Gastrocnemius medialis (tissue), 4 donors: ENCODE data around the gene NET1. TPM values are rescaled to one million over a fixed set of nuclear protein-coding genes. Genes with fewer than 3 reads are reported as not detected.

Experiments used
- ATAC-seq, 2 donors: fragments of 150-250 bp; one replicate each; pipeline ENCODE4 v1.9.1; 2016
- DNase-seq, 2 donors: peaks; one replicate each; pipeline ENCODE4 v3.0.0-alpha.2; 2019
- H3K27ac ChIP-seq, 4 donors: fragments of 200-600 bp; sonication (generic); 1 replicate in 1 of 4; 2 replicates in 3 of 4; pipeline ENCODE4 v1.5.1; 2016 to 2018; ENCODE audit warnings: mild to moderate bottlenecking in 2 of 4, moderate library complexity in 1 of 4
- H3K27me3 ChIP-seq, 3 donors: fragments of 200-600 bp; sonication (generic) in 2 of 3; 1 replicate in 1 of 3; 2 replicates in 2 of 3; pipeline versions ENCODE4 v1.5.1 to v1.6.0; 2016 to 2019; ENCODE audit warnings: mild to moderate bottlenecking in 1 of 3, moderate library complexity in 1 of 3
- H3K36me3 ChIP-seq, 2 donors: fragments of 200-600 bp; sonication (generic) in 1 of 2; one replicate each; pipeline ENCODE4 v1.5.1; 2017 to 2018
- H3K4me1 ChIP-seq, 2 donors: fragments of 200-600 bp; sonication (generic) in 1 of 2; one replicate each; pipeline ENCODE4 v1.5.1; 2016 to 2017; ENCODE audit warnings: mild to moderate bottlenecking in 2 of 2
- H3K4me3 ChIP-seq, 4 donors: fragments of 200-600 bp; sonication (generic) in 3 of 4; 1 replicate in 1 of 4; 2 replicates in 3 of 4; pipeline ENCODE4 v1.5.1; 2016 to 2019; ENCODE audit warnings: mild to moderate bottlenecking in 2 of 4
- H3K9me3 ChIP-seq, 3 donors: fragments of 200-600 bp; sonication (generic) in 2 of 3; 1 replicate in 1 of 3; 2 replicates in 2 of 3; pipeline ENCODE4 v1.5.1; 2016 to 2019
- CTCF ChIP-seq, 5 experiments: fragments of 450-650 bp in 3 of 5; fragments of 200-600 bp in 2 of 5; sonication (generic) in 2 of 5; IDR thresholded peaks in 4 of 5; conservative IDR thresholded peaks in 1 of 5; 1 replicate in 4 of 5; 2 replicates in 1 of 5; pipeline ENCODE4 v1.5.1; 2016 to 2019; ENCODE audit warnings: antibody characterized with exemption in 5 of 5, mild to moderate bottlenecking in 3 of 5, moderate library complexity in 3 of 5
- POLR2A ChIP-seq, 2 donors: fragments of 450-650 bp; IDR thresholded peaks; one replicate each; pipeline ENCODE4 v1.6.1; 2017; ENCODE audit warnings: antibody characterized with exemption in 2 of 2, mild to moderate bottlenecking in 2 of 2, moderate library complexity in 2 of 2
- in situ Hi-C, 4 donors: fragments of 200-750 bp; cut with MboI; loops; one replicate each; pipeline versions ENCODE4 v1.15.0 to v1.8.0; 2017; ENCODE audit warnings: low sequenced_read_pairs in 4 of 4
- intact Hi-C: fragments of 100-400 bp; cut with DNase I; formaldehyde crosslinking; loops from one replicate; pipeline ENCODE4 v1.15.1; 2023; ENCODE audit warnings: low total_unique reads
- total RNA-seq, 4 donors: library from RNA; depleted of rRNA; stranded (reverse); fragments of >200 nt; gene quantifications; one replicate each; pipeline versions ENCODE4 v1.1.0 to v1.2.3, GENCODE V29; 2016

Gene NET1
- total RNA-seq, 4 donors from 2014 or later = 19.8 to 76.4 (median 36.3) TPM

- in situ Hi-C loops (no loop called here), intact Hi-C loops (no loop called here)
- no peak overlapping the region for H3K27ac ChIP-seq
- H3K36me3 ChIP-seq = no peaks in the 10 kb centered on the region
- H3K27me3 ChIP-seq = no peaks in the 10 kb centered on the region
- no peaks in the 10 kb centered on the region for H3K9me3 ChIP-seq
- no peak overlapping the region for H3K4me3 ChIP-seq
- DNase-seq (no peak), ATAC-seq (no peak)
- no peak for TF ChIP-seq POLR2A (IDR thresholded peaks at IDR 0.05)
- TF ChIP-seq CTCF (IDR thresholded peaks at IDR 0.05 in 4 of 5, conservative IDR thresholded peaks at IDR 0.05 in 1 of 5) = no peak
- no peaks in the 10 kb centered on the region for H3K4me1 ChIP-seq
Measured at GRCh38 chr10:5497289-5497688, 84.9 kb downstream of the NET1 start.

- Histone ChIP-seq H3K4me3 (no peak overlapping the region), H3K4me1 (no peaks in the 10 kb centered on the region), H3K9me3 (no peaks in the 10 kb centered on the region), H3K27ac (no peak overlapping the region), H3K27me3 (no peaks in the 10 kb centered on the region), H3K36me3 (no peaks in the 10 kb centered on the region)
- intact Hi-C loops (no loop called here), in situ Hi-C loops (no loop called here)
- DNase-seq = no peak
- ATAC-seq = no peak
- TF ChIP-seq POLR2A (IDR thresholded peaks at IDR 0.05) (no peak), CTCF (IDR thresholded peaks at IDR 0.05 in 4 of 5, conservative IDR thresholded peaks at IDR 0.05 in 1 of 5) (no peak)
Measured at GRCh38 chr10:5497948-5498730, 85.8 kb downstream of the NET1 start.

- in situ Hi-C loops = no loop called here
- DNase-seq (no peak), ATAC-seq (no peak)
- Histone ChIP-seq H3K9me3 (no peaks in the 10 kb centered on the region), H3K4me3 (no peak overlapping the region), H3K27ac (no peak overlapping the region), H3K4me1 (no peaks in the 10 kb centered on the region), H3K27me3 (no peaks in the 10 kb centered on the region), H3K36me3 (no peaks in the 10 kb centered on the region)
- no peak for TF ChIP-seq CTCF (IDR thresholded peaks at IDR 0.05 in 4 of 5, conservative IDR thresholded peaks at IDR 0.05 in 1 of 5)
- TF ChIP-seq POLR2A (IDR thresholded peaks at IDR 0.05) = no peak
- intact Hi-C loops = no loop called here
Measured at GRCh38 chr10:5498791-5499492, 86.6 kb downstream of the NET1 start.

GRCh38 chr10:5499493-5500140 is 87.3 kb downstream of the NET1 start, which contains the start of gene CALML5:
Gene CALML5 (minus strand): TSS chr10:5499570. CDS start chr10:5499438, 132 bp downstream.
- no peak for ATAC-seq
- no peak for TF ChIP-seq CTCF (IDR thresholded peaks at IDR 0.05 in 4 of 5, conservative IDR thresholded peaks at IDR 0.05 in 1 of 5)
- TF ChIP-seq POLR2A (IDR thresholded peaks at IDR 0.05) = no peak
- Histone ChIP-seq H3K4me1 (no peaks in the 10 kb centered on the region), H3K36me3 (no peaks in the 10 kb centered on the region), H3K4me3 (no peak within 1 kb of the TSS), H3K27ac (no peak within 1 kb of the TSS), H3K27me3 (no peaks in the 10 kb centered on the region), H3K9me3 (no peaks in the 10 kb centered on the region)
- intact Hi-C loops = no loop called here
- DNase-seq = no peak
- in situ Hi-C loops = no loop called here
